Suprapubic skin (tissue), 4 donors: ENCODE measurements around the gene DISP3. TPM values are rescaled to one million over a fixed set of nuclear protein-coding genes. Genes with fewer than 3 reads are reported as not detected.

Experiments
- DNase-seq, 2 donors: peaks; one replicate each; pipeline ENCODE4 v3.0.0-alpha.2; 2019; ENCODE audit warnings: low spot score in 2 of 2
- H3K27ac ChIP-seq: fragments of 200-600 bp; sonication (generic); one replicate; pipeline ENCODE4 v1.5.1; 2019
- H3K27me3 ChIP-seq: fragments of 200-600 bp; sonication (generic); one replicate; pipeline ENCODE4 v1.5.1; 2019
- H3K36me3 ChIP-seq: fragments of 200-600 bp; sonication (generic); one replicate; pipeline ENCODE4 v1.5.1; 2019
- H3K4me1 ChIP-seq: fragments of 200-600 bp; sonication (generic); one replicate; pipeline ENCODE4 v1.5.1; 2019
- H3K4me3 ChIP-seq: fragments of 200-600 bp; sonication (generic); one replicate; pipeline ENCODE4 v1.5.1; 2019; ENCODE audit warnings: mild to moderate bottlenecking
- H3K9me3 ChIP-seq: fragments of 200-600 bp; sonication (generic); one replicate; pipeline ENCODE4 v1.5.1; 2019
- EP300 ChIP-seq: sonication (generic); formaldehyde crosslinking; IDR thresholded peaks from one replicate; pipeline ENCODE4 v1.6.1; 2017; ENCODE audit warnings: antibody characterized with exemption
- POLR2A ChIP-seq, 2 donors: fragments of 450-650 bp; IDR thresholded peaks; one replicate each; pipeline ENCODE4 v1.6.1; 2017; ENCODE audit warnings: antibody characterized with exemption in 2 of 2, mild to moderate bottlenecking in 2 of 2, moderate library complexity in 2 of 2
- POLR2AphosphoS5 ChIP-seq, 3 donors: sonication (generic); formaldehyde crosslinking; IDR thresholded peaks; one replicate each; pipeline ENCODE4 v1.6.1; 2017; ENCODE audit warnings: antibody characterized with exemption in 3 of 3
- WGBS: methylation state at CpG from one replicate; pipeline ENCODE4 v1.1.5; 2018; 5-methylcytosine and 5-hydroxymethylcytosine counted together
- total RNA-seq, 4 donors: library from RNA; depleted of rRNA; stranded (reverse); fragments of >200 nt; gene quantifications; one replicate each; pipeline ENCODE4 v1.1.0, GENCODE V29; 2016
- TF ChIP-seq, protein P1 (sequence below), 2 donors: fragments of 200-600 bp in 1 of 2; fragments of 450-650 bp in 1 of 2; sonication (generic) in 1 of 2; IDR thresholded peaks; one replicate each; pipeline ENCODE4 v1.5.1; 2016 to 2019; ENCODE audit warnings: antibody characterized with exemption in 2 of 2, mild to moderate bottlenecking in 1 of 2, moderate library complexity in 1 of 2

Gene DISP3
- total RNA-seq, 4 donors from 2014 or later, result not detected

DNA sequence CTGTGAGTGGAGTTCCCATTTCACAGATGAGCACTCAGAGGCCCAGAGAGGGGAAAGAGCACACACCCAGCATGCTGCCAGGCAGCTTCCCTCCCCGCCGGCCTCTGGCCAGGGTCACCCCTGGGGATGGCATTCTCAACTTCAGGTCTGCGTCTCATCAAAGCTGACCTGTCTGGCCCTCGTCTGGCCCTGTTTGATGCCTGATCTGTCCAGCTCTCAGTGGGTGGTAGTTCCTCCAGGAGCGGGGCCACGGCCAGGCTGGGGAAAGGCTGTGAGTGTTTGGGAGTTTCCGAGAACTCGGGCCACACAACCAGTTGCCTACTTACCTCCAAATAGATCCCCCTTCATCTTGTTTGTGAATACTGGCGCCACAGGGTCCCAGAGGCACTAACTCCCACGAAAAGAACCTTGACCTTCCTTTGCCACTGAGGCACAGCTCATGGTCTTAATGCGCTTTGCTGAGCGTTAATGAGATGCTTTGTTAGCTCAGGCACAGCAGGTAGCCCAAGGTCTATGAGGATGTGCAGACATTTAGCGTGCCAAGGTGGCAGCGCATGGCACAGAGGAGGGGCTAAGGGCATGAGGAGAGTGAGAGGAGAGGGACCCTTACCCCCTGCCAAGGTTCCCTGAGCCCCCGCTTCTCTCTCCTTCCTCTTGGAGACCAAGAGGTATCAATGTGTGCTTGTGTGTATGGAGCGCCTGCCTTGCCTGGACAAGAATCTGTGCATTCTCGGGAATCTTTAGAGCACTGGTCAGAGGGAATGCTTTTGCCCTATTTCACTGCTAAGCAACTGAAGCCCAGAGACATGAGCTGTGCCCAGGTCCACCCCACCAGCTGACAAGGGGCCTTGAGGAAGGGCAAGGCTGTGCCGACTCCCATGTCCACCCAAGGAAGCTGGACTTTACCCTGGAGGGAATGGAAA is 61.2 kb downstream of the DISP3 start:
- DNase-seq, result no peak
- no peaks in the 10 kb centered on the region for H3K9me3 ChIP-seq
- H3K36me3 ChIP-seq, result no peaks in the 10 kb centered on the region
- no peaks in the 10 kb centered on the region for H3K4me1 ChIP-seq
- 58% methylated on average over 17 of the region's 18 CpGs for WGBS
- H3K27me3 ChIP-seq, result peaks cover 63% of the 10 kb centered on the region
- no peak overlapping the region for H3K4me3 ChIP-seq
- no peak overlapping the region for H3K27ac ChIP-seq
- TF ChIP-seq EP300 (no peak), POLR2AphosphoS5 (IDR thresholded peaks at IDR 0.05) (no peak), POLR2A (IDR thresholded peaks at IDR 0.05) (no peak)
- TF ChIP-seq, protein P1, sequence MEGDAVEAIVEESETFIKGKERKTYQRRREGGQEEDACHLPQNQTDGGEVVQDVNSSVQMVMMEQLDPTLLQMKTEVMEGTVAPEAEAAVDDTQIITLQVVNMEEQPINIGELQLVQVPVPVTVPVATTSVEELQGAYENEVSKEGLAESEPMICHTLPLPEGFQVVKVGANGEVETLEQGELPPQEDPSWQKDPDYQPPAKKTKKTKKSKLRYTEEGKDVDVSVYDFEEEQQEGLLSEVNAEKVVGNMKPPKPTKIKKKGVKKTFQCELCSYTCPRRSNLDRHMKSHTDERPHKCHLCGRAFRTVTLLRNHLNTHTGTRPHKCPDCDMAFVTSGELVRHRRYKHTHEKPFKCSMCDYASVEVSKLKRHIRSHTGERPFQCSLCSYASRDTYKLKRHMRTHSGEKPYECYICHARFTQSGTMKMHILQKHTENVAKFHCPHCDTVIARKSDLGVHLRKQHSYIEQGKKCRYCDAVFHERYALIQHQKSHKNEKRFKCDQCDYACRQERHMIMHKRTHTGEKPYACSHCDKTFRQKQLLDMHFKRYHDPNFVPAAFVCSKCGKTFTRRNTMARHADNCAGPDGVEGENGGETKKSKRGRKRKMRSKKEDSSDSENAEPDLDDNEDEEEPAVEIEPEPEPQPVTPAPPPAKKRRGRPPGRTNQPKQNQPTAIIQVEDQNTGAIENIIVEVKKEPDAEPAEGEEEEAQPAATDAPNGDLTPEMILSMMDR (IDR thresholded peaks at IDR 0.05), result no peak

DNA sequence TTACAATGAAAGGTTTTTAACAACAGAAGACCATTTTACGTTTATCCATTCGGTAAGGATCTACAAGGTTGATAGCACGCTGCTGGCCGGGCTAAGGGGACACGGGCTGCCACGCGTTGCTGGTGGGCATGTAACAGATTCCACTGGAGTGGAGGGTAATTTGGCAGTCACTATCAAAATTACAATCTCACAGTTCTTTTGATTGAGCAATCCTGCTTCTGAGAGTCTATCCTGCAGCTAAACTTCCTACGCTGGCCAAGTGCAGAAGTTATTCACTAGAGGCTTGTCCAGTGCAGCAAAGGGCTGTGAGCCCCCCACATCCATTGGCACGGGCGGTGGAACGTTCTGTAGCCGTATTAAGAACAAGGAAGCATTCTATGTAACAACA is 61.8 kb downstream of the DISP3 start:
- no peak overlapping the region for H3K27ac ChIP-seq
- no peak for DNase-seq
- H3K36me3 ChIP-seq, result no peaks in the 10 kb centered on the region
- H3K9me3 ChIP-seq, result no peaks in the 10 kb centered on the region
- H3K4me1 ChIP-seq, result no peaks in the 10 kb centered on the region
- no peak overlapping the region for H3K4me3 ChIP-seq
- 61% methylated on average over 12 of the region's 12 CpGs for WGBS
- TF ChIP-seq, protein P1 (IDR thresholded peaks at IDR 0.05), result no peak
- TF ChIP-seq EP300 (no peak), POLR2AphosphoS5 (IDR thresholded peaks at IDR 0.05) (no peak), POLR2A (IDR thresholded peaks at IDR 0.05) (no peak)
- H3K27me3 ChIP-seq, result peaks cover 68% of the 10 kb centered on the region

DNA sequence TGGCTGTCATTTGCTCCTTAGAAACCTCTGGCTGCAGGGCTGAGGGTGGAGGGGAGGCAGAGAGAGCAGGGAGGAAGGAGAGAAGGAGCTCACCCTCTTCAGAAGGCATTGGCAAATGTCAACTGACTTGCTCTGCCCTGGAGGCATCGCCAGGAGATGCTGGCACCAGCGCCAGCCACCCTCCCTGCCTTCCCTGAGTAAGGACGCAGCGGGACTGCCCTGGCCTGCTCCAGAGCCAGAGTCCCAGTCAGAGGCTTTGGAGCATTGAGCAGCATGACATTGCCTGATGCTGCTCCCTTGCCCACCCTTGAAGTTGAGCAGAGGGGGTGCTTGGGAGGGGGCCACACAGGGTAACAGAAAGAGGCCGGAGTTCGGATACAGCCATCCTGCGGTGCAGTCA is 62.3 kb downstream of the DISP3 start:
- H3K4me1 ChIP-seq, result no peaks in the 10 kb centered on the region
- H3K4me3 ChIP-seq, result no peak overlapping the region
- no peaks in the 10 kb centered on the region for H3K36me3 ChIP-seq
- H3K27ac ChIP-seq, result no peak overlapping the region
- no peak for DNase-seq
- WGBS, result 71% methylated on average over 7 of the region's 7 CpGs
- no peaks in the 10 kb centered on the region for H3K9me3 ChIP-seq
- H3K27me3 ChIP-seq, result peaks cover 69% of the 10 kb centered on the region
- TF ChIP-seq POLR2A (IDR thresholded peaks at IDR 0.05) (no peak), EP300 (no peak), POLR2AphosphoS5 (IDR thresholded peaks at IDR 0.05) (no peak)
- TF ChIP-seq, protein P1 (IDR thresholded peaks at IDR 0.05), result no peak

DNA sequence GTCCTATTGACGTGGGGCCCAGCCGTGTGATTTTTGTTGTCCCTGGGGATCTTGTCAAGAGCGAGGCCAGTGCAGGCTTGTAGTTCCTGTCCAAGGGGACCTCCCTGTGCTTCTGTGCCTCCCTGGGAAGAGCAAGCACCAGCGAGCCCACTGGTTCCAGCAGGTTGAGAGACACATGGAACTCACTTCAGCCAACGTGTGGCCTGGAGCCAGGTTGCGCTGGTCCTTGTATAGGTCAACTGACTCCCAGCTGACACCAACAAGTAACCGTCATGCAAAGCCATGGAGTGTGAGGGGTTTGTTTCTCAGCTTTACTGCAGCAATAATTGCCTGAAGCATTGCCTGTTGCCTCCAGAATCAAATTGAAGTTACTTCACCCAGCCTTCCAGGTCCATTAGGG is 63.0 kb downstream of the DISP3 start:
- no peak overlapping the region for H3K27ac ChIP-seq
- H3K27me3 ChIP-seq, result peaks cover 66% of the 10 kb centered on the region

DNA sequence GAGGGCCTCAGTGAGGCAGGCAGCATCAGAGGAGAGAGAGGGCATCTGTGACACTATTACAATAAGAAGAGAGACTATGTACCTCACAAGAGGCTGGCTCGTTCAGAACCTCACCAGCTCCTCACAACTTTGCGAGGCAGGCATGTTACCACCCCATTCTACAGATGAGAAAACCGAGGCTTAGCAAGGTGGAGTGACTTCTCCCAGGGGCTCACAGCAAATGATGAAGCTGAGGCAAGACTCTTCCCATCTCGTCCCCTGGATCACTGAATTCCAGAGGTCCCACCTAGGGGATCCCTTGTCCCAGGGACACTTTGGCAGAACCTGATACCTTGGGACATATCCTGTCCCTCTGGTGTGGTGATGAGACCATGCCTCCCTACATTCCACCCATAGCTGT is 64.4 kb downstream of the DISP3 start:
- Histone ChIP-seq H3K9me3 (no peaks in the 10 kb centered on the region), H3K27ac (no peak overlapping the region), H3K27me3 (peaks cover 56% of the 10 kb centered on the region), H3K36me3 (no peaks in the 10 kb centered on the region), H3K4me3 (no peak overlapping the region), H3K4me1 (no peaks in the 10 kb centered on the region)
- DNase-seq, result no peak
- WGBS, result 63% methylated on average over 3 of the region's 4 CpGs
- no peak for TF ChIP-seq EP300

More for the DNA sequence above, 63.0 kb downstream of the DISP3 start:
- Histone ChIP-seq H3K4me3 (no peak overlapping the region), H3K9me3 (no peaks in the 10 kb centered on the region), H3K4me1 (no peaks in the 10 kb centered on the region), H3K36me3 (no peaks in the 10 kb centered on the region)
- no peak for DNase-seq
- 59% methylated on average over 7 of the region's 7 CpGs for WGBS
- TF ChIP-seq, protein P1 (IDR thresholded peaks at IDR 0.05), result no peak
- TF ChIP-seq POLR2AphosphoS5 (IDR thresholded peaks at IDR 0.05) (no peak), POLR2A (IDR thresholded peaks at IDR 0.05) (no peak), EP300 (no peak)
